Stimulated activated CD4-positive, alpha-beta T cell treated with anti-CD3 and anti-CD28 coated beads, TNF-alpha, amount 100 ng/mL, for 48 hours (primary cell): ENCODE measurements around the gene APOBEC4.

Experiments used
- DNase-seq, 3 donors: peaks; one replicate each; pipeline ENCODE4 v3.0.0-alpha.2; 2020; ENCODE audit warnings: low read depth in 3 of 3

Gene APOBEC4

DNA sequence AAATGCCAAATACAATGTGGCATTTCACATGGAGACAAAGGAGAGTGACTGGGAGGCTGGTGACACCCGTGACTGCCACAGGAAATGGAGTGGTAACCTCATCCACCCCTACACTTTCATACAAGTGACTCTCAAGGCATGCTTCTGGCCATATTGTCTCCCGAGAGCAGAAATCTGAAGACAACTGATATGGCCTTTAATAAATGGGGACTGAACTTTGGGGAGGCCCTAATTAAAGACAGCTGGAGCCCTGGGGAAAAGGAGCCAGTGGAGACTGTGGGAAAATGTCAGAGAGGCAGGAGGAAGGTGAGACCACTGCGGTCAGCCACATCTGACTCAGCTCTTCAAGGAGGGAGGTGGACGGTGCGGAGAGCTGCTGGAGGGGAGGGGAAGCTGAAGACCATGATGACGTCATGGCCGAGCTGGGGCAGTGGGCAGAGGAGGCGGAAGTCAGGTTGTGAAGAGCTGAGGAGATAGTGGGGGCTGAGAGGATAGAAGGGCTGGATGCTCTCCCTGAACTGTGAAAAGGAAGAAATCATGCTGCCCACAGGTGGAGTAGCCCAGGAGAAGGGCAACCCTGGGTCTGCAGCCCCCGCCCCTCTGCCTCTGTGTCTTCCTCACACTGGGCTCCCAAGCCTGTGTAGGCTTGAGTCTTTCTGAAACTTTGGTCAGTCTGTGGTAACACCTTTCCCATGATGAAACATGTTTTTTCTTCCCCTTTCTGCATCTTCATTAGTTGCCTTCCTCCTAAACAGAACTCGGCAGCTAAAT, 48.9 kb downstream of the APOBEC4 start:
- DNase-seq = no peak

DNA sequence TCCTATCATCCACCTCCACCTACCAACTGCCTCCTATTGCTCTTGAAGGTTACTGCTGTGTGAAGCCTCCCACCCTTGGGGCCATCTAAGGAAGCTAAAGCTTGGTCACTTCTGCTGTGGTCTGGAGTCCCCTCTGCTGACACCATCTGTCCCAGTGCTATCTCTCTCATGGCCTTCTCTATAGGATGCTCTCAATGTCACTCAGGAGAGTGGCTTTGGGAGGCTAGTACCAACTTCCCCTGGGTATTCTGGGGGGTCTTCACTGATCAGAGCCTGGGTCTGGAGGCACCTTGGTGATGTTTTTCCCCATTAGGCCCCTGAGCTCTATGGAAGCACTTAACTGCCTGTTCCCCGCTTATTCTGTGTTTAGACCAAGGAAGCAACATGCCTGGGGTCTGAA, 50.6 kb downstream of the APOBEC4 start:
- DNase-seq = no peak

DNA sequence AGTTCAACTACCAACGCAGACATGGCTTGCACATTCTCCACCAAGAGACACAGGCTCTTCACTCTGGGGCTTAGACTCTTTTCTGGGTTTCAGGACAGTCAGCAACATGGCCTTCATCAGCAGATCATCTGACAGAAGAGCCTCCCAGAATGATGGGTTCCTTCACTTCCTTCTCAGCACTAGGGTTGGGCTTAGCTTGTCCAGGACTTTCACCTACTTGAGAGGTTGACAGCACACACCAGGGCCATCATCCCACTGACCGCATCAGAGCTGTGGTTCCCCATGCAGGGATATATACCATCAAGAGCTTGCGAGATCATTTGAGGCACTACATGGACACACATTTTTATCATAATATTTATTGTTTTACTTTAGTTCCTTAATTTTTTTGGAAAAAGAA, 52.5 kb downstream of the APOBEC4 start:
- no peak for DNase-seq

DNA sequence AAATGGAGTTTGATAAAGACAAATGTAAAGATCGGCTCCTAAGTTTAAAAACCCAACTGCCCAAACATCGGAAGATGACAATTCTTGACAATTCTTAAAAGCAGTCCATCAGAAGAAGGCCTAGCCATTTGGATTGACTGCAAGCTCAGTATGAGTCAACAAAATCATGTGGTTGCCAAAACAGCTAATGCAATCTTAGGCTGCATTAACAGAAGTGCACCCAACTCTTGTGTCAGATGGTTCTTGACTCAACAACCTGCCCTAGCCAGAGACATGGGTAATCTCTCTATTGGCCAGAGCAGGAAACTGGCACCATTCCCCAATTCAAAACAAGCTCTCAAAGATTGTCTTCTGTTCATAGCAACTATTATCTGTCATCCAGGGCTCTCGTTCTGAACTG, 53.0 kb downstream of the APOBEC4 start:
- no peak for DNase-seq

DNA sequence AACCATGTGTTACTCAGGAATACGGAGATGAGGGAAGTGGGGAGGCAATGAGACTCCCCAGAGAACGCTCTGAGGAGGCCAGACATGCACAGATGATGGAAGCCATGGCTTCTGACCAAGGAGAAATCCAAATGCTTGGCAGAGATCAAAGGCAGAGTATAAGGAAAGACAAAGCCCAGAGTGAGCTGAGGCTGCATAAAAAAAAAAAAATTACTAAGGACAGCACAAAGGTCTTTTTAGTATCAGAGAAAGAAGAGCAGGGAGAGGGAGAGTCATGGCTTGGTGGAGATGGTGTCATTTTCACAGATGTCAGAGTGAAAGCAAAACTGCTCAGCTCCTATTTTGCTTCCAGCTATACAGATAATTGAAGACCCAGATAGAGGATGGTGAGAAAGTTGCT, 54.7 kb downstream of the APOBEC4 start:
- DNase-seq = no peak

DNA sequence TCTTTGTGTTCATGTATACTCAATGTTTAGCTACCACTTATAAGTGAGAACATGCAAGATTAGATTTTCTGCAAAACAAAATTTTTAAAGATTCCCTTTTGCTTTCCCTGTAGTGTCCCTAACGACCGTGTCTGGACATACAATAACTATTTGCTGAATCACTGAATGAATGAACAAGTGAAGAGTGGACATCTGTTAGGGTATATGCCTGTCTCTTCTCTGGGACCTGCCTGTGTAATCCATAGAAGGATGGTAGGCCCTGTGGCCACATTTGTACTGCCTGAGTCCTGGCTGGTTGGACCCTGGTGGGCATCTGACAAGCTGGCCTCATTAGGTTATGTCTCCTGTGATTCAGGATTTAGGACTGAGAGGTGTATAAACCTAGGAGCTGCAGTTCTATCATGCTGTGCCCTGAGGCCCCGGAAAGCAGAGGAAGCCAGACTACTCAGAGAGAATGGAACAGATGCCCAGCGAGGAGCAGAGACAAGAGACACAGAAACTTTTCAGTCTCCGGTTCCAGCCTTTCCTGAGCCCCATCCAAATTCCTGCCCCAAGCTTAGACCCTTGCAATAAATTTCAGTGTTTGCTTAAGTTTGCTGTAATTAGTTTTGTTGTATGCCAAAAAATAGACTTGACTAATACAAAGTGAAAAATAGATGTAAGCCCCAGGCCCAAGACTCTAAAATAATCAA, 55.3 kb downstream of the APOBEC4 start:
- no peak for DNase-seq

DNA sequence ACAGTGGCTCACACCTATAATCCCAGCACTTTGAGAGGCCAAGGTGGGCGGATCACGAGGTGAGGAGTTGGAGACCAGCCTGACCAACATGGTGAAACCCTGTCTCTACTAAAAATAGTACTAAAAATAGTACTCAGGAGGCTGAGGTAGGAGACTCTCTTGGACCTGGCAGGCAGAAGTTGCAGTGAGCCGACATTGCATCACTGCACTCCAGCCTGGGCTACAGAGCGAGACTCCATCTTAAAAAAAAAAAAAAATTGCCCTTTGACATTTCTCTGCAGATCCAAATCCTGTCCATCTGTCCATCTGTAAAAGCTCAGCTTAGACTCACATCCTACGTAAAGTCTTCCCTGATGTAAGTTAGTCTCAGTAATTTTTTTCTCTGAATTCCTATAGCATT, 56.6 kb downstream of the APOBEC4 start:
- DNase-seq = no peak
